ENCODE measurements around the gene SH3D21.

DNA sequence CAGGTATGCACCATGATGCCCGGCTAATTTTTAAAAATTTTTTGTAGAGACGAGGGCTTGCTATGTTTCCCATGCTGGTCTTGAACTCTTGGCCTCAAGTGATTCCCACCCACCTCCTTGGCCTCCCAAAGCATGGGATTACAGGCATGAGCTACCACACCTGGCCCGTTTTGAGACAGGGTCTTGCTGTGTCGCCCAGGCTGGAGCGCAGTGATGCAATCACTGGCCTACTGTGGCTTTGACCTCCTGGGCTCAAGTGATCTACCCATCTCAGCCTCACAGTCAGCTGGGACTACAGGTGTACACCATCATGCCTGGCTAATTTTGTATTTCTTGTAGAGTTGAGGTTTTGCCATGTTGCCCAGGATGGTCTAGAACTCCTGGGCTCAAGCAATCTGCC, 7.5 kb upstream of the SH3D21 start:
- TF ChIP-seq, protein P1, sequence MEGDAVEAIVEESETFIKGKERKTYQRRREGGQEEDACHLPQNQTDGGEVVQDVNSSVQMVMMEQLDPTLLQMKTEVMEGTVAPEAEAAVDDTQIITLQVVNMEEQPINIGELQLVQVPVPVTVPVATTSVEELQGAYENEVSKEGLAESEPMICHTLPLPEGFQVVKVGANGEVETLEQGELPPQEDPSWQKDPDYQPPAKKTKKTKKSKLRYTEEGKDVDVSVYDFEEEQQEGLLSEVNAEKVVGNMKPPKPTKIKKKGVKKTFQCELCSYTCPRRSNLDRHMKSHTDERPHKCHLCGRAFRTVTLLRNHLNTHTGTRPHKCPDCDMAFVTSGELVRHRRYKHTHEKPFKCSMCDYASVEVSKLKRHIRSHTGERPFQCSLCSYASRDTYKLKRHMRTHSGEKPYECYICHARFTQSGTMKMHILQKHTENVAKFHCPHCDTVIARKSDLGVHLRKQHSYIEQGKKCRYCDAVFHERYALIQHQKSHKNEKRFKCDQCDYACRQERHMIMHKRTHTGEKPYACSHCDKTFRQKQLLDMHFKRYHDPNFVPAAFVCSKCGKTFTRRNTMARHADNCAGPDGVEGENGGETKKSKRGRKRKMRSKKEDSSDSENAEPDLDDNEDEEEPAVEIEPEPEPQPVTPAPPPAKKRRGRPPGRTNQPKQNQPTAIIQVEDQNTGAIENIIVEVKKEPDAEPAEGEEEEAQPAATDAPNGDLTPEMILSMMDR (conservative IDR thresholded peaks at IDR 0.05), result no peak
- no peak for TF ChIP-seq ZFX (IDR thresholded peaks at IDR 0.05)
